Activated T-cell treated with anti-CD3 and anti-CD28 coated beads, Interleukin-2, amount 50 U/mL, for 1 hour (primary cell): Measurements from ENCODE around the gene LEF1.

Experiments
- DNase-seq: peaks from one replicate; pipeline ENCODE4 v3.0.0-alpha.2; 2020

LEF1 gene

DNA sequence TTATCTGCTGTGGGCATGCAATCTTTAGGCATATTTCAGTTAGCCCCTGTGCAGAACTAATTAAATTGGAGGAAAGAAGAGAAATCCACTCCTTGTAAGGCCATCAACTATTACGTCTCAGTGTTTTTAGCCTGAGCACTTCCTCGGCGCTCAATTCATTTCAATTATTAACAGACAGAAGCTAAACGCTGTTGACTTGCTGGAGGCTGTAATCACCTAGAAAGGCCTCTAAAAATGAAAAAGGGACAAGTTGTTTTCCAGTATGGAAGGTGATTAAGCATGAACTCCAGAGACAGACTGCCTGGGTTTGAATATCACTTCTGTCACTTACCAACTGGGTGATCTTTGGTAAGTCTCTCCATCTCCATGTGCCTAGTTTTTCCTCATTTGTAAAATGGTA is 59.6 kb downstream of the LEF1 start:
- DNase-seq, result no peak

DNA sequence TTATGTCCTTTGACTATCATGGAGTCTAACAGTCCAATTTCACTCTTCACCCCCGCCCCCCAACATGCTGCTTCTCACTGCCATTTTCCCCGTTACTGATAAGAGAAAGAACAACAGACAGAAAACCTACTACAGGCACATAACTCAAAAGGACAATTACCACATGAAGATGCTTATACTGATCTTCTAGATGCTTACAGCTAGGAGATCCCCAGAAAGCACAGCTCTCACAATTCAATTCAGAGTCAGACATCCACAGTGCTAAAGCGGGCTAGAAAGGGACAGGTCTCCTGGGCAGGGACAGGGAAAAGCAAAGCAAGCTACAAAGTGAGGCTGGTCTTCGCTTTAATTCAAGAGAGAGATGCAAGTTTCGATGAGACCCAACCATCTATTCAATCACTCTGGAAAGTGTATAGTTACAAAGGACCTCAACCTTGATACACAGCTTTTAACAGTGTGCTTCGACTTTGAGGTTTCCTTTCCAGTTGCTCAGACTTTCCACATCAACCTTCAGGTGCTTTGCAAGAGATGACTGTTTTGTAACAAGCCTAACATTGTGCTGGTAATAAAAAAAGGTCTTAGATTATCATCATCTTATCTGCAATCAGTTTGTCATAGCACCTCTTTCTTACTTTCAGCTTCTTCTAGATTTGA is 60.9 kb downstream of the LEF1 start:
- DNase-seq, result peak; percentile 59

DNA sequence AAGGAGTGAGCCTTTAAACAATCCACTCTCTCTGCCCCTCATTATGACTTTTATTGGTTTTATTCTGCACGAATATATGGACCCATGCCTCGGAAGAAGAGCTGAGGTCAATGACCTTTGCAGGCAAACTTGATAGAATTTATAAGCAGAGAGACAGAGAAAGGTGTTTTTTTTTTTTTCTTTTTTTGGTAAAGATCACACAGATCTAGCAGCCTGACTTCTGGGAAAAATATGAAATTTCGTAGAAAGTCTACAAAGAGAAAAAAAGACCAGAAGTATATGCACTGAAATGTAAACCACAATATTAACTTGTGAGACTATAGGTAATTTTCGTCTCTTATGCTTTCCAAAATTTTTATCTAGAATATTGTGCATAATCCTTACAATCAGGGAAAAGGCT is 61.6 kb downstream of the LEF1 start:
- DNase-seq, result no peak

DNA sequence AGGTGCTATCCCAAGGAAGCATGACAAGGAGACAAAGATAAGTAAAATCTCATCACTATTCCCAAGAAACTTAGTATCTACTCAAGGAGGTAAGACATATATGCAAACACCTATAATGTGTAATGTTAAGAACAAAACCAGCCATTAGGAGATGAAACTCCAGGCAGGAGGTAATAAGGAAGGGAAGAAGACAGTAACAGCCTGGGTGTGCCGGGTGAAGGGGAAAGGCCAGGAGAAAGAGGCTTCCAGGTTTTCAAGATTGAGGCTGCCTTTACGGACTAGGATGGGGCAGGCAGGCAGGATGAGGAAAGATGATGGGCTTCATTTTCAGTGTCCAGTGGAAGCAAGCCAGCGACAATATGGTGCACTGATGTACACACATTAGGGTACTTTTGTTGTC is 62.5 kb downstream of the LEF1 start:
- DNase-seq, result no peak

DNA sequence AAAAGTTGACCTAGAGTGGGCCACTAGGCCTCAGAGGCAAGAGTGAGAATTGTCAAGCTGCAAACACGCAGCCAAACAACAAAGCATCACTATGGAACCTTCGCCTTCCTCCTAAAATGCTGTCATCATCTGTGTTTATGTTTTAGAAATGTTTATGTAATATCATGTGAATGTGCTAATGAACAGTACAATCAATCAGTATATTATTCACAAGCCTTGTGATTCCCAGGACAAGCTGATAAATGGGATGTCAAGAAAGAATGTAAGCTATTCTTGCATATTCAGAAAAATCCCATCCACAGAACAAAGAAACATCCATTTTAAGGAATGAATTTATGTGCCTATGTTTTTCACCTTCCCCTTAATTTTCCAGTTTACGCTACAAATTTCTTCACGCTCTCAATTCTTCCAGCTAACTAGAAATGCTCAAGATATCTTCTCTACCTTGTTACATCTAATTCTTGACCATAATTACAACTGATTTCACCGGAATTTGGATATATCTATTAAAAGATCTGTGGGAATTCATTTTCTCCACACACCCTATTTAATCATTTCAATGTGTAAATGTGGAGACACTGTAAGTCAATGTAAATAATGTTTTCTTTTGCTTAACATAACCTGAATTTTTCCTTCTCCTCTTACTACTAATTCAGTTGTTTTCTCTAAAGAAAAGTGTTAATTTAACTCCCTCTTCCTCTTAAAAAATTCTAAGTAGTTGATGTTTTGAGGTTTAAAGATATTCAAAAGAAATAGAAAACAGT is 65.5 kb downstream of the LEF1 start:
- no peak for DNase-seq

DNA sequence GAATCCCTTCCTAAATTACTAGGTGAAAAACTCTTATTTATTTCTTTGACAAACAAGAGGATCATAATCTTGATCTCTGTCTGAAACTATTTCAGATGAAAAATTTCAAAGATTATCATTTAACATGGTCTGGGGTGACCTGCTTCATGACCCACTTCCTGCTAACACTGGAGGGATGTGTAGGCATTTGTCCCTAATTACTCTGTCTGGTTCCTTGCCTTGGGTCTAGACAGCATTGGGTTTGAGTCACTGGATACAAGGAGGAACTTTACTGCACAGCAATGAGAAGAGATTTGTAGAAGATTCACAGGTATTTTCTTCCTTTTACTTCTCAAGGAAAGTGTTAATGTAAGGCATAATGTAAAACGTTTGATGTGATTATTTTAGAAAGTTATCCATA is 67.9 kb downstream of the LEF1 start:
- DNase-seq, result no peak

DNA sequence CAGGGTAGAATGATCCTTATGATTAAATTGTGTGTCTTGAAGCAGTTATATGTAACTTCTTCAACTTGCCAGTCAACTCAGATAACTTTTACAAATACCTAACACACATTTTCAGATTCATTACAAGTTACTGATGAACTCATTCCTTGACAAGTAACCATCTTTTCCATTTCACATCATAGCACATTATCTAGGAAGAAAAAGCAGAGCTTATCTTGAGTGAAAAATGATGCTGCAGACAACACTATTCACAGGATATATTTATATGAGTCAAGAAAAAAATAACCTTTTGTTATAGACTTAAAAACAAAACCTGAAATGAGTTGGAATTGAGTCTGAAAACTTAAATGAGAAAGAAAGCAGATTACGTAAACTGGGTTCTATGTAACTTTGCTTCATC is 68.9 kb downstream of the LEF1 start:
- DNase-seq, result no peak

DNA sequence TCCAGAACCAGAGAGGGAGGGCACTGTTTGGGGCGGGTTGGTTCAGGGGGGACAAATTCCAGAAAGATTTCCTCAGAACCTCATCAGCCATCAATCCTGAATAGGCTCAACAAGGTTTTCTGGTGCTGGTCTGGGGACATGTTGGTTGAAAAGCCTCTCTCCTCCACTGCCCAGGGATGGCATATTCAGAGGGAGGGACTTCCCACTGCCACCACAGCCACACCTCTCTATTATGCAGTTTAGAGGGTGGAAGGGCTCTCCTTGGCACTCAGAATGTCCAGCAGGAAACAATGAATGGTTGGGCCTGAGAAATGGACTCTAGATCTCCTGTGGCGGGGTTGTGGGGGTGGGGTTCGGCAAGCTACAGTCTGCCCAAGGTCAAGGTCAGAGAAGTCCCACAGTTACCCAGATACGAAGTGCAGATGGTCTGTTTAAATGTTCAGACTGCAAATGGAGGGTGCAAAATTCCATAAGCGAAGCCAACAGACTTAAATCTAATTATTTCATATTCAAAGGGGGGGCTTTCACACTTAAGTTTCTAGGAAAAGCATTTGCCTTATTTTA is 70.7 kb downstream of the LEF1 start:
- no peak for DNase-seq

DNA sequence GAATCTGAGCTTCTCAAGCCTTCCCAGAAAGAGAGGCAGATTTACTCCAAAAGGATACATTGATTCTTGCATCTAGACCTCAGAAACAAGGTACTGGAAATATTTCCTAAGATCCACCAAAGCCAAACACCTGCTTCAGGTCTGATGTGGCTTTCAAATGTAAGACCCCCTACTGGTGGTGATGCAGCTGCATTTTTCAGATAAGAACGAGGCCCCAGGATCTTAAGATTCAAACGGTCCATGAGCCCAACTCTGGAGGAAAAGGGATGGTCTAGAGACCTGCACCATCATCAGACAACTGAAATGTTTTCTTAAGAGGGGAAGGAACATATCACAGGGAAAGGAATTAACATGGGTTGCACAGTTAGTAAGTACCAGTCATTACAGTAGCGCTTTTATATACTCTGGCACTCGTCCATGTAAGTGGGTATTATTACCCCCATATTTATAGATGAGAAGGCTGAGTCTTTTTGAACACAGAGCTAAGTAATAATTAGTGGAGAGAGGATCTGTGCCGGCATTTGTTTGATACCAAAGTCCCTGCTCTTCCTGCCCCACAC is 73.7 kb downstream of the LEF1 start:
- no peak for DNase-seq

DNA sequence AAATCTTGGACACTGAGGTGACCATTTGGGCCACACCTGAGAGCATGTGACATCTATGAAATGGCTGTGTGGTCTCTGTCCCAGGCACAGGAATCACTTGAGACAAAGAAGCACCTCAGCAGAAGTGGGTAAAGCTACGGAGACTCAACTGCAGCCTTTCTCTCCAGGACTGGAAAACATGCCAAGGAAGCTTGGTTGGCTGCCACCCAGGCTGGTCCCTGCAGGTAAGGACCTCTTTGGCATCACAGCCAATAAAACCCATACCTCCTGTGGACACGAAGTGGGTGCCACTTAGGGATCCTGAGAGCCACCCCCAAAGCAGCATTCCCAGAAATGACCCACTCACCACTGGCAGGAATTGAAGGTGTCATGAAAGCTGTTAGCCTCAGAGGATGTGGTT is 74.6 kb downstream of the LEF1 start:
- DNase-seq, result no peak

DNA sequence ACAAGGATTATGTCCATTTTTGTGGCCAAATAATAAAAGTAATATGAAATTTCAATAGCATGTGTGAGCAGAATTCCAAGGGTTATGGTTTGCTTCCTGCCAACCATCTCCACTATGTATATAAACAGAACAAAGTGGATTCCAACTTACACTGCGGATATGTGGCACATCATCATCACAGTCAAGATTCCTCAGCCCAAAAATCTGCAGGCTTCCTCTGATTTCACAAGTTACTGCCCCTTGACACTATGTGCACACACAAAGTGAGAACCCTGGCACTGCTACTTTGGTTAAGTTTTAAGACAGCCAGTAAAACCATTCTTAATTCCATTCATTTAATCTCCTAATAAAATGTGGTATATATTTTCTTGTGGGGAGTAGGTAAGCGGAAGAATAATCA is 76.4 kb downstream of the LEF1 start:
- no peak for DNase-seq

DNA sequence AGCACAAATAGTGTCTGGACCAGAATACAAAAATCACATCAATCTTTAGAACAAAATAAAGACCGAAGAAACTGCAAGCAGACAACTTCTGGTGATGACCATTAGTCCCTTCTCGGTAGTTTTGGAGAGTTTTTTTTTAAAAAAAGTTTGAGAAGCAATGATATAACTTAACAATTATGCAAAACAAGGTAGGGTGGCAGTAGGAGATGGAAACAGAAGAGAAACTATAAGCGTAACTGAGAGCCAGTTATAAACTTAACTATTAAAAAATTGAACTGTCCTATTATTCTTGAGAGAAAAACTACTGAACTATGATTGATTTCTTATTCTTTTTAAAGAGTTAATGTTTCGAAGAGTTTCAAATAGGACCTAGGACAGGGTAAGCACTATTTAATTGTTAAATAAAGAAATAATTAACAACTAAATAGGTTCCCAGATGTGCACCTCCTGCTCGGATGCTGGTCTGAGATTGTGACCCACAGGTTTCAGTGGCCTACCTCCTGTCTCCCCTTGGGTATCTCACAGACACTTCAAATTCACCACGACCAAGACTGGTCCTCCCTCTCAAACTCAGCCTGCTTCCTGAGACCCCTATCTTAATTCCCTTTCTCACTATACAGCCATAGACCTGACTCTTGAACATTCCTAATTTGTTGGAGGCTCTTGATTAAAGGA is 81.3 kb downstream of the LEF1 start:
- DNase-seq, result no peak

DNA sequence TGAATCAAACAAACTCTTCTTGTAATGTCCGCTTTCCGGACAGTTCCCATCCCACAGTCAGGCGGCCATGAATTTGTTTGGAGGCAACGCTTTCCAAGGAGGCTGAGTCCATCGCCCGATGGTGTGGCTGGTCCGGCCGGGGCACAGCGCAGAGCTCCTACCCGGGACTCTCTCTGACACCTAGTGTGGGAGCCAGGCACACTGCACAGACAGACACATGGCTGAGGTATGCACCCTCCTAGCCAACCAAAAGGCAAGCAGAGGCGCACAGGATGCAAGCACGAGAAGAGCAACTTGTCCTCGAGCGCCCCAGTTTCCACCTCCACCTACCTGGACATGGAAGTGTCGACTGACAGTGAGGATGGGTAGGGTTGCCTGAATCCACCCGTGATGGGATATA is 87.5 kb downstream of the LEF1 start:
- DNase-seq, result peak; percentile 46

DNA sequence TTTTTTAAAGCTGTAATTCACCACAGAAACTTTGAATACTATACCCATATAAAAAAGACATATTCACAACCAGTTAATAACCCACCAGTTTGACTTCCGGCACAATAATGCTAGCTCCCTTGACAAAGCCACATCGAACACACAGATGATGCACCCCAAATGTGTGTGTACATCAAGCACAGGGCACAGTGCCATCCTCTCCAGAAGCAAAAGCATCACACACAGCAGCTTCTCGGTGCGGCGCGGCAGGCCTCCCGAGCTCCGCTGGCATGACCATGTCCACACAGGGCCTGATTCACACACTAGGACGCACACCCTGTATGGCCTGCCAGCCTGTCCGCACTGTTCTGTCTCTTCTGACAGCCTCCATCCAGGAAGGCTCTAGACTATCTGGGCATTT is 88.0 kb downstream of the LEF1 start:
- DNase-seq, result peak; percentile 64

DNA sequence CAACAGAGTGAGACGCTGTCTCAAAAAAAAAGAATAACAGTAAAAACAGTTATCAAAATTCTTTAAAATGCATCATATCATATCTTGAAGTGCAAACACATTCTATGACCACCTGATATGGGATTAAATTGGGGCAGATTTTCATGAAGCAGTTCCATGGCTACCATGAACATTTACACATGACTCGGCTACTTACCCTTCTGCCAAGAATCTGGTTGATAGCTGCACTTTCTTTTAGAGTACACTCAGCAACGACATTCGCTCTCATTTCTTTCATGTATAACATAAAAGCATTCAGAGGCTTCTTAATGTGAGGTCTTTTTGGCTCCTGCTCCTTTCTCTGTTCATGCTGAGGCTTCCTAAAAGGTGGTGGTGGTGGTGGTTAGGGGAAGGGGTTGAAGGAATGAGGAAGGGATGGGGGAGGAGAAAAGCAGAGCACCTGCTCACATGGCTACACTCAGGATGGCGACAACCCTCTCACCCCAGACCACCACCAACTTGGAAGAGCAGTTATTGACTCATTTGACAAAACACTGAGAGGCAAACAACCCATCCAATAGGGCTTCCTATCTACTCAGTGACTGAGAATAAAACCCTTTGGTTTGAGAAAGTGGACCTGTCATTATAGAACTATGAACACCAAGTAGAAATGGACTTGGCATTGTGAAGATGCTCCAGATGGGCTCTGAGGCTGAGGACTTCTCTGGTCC is 90.6 kb downstream of the LEF1 start:
- no peak for DNase-seq

DNA sequence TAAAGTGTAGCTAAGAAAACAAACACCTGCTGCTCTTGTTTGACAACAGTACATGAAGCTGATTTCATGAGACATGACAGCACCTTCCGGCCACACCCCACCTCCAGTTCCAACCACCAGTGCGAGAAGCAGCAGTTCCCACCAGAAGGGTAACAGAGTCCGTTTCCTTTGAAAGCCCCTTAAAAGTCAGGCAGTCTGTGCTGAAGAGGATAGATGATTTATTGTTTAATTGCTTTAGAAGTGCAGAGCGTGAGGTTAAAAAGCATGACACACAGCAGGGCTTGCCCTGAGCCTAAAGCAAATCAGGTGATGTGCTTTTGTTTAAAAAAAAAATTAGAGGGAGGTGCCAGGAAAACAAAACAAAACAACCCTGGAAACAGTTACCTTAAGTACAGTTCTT is 96.4 kb downstream of the LEF1 start:
- DNase-seq, result peak; percentile 70

DNA sequence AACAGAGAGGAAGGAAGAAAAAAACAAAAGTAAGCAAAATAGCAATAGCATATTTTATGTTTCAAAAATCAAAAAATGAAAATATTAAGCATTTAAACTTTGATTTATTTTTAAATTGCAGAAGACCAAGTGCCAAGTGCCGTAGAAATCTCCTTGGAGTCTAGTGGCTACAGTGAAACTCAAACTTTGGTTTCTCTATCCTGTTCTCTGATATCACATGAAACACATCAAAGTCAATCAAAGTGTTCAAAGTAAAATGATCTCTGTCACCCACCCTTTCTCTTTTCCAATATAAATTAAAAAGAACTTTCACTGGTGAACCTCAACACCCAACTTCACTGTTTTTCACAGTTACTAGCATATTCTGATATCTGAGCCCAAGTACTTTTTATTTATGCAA is 98.0 kb downstream of the LEF1 start:
- DNase-seq, result no peak

DNA sequence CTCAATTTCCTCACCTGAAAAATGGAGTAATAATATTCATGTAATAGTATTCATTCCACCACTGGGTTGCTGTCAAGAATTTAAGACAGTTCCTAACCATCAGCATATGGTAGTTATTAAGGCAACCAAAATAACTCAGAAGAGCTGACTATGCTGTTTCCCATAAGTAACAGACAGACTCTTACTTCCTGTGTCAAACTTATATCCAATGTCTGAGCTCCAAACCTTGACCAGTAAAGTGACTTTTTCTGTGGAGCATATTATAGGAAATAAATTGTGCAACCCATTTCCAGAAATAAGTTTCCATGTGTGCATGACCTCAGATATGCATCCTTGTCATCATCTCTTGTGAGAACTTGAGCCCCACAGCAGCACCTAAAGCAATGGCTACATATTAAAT is 100.3 kb downstream of the LEF1 start:
- no peak for DNase-seq

DNA sequence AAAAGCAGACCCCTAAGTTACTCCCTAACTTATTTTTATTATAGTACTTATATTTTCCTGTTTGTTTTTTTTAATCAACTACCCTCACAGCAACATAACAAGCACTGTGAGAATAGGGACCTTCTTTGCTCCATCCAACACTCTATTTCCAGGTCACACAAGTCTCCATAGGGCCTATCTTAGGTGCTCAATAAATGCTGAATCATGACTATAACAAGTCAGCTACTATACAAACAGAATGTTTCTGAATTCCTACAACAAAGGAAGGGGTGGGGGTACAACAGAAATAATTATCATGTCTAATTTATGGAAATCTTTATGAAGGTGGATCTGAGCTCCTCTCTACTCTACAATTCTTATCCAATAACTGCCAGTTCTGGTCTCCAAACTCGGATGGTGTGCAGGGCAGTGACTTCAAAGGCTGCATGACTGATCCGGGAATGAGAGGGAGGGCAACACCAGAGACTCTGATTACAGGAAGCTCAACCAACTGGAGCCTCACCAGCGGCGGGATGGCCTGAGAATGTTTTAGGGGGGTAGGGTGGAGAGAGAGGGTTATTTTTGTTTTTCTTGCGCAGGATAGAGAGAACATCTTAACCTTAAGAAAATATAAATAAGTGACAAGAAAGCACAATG is 107.9 kb downstream of the LEF1 start:
- no peak for DNase-seq

DNA sequence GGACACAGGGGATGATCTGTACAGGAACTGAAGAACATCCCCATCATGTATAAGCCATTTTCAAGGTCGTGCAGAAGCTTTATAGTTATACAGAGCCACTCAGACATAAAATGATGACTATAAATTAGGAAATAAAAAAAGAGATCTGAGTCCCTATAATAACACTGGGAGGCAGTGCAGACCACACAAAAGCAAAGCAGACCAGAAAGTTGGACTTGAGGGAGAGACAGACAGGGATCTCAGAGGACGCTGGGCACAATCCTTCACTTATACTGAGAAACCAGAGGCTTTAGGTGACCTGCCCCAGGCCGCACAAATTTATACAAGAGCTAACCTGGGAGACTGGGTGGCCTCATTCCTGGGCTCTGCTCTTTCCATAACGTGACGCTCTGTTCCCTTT is 108.6 kb downstream of the LEF1 start:
- no peak for DNase-seq

DNA sequence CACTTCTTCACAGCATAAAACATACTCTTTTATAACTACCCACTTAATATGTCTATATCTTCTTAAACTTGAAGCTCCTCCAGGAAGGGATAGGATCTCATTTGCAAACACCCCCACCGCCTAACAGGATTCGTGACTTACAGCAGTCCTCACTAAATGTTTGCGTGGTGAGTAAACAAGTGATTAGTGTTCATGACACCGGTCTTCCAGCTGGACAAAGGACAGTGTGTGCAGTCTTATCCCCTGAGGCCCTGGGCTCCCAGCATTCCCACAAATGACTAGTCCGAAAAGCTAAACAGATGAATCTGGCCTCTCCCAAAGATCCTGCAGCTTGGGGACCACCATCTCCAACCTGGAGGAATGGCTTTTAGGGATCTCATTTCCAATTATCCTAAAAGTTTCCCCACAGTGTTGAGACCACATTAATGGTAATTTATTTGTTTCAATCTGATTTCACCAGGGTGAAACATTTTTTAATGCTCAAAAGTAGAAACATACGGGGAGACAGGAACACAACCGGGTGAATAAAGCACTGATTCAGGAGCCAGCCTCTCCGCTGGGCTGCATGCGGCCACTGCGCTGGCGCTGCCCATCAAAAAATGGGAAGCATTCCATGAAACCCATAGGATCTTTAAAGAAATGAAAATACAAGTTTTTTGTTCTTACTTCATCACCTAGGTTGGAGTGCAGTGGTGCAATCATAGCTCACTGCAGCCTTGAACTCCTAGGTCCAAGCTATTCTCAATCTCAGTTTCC is 109.9 kb downstream of the LEF1 start:
- no peak for DNase-seq

DNA sequence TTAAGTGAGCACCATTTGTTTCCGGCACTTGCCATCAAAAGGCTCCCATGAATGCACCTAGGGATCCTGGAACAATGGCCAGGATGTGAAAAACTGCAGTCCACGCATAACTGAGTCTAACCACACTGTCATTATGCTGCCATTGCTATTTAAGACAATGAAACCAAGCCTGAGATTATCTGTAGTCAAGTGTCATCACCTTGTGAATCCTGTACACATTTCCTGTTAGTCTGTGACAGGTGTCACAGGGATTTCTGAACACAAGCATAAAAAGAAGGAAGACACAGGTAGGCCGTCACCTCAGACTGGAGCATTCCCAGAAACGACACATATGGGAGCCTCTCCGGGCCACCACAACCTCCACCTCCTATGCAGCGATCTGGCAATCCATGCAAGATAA is 112.3 kb downstream of the LEF1 start:
- DNase-seq, result no peak
